ENCODE results near the gene SPATA16. TPM values are rescaled to one million over a fixed set of nuclear protein-coding genes. Genes with fewer than 3 reads are reported as not detected.

Gene SPATA16
- total RNA-seq, 1 experiment from 2014 or later, result 0.44 TPM

DNA sequence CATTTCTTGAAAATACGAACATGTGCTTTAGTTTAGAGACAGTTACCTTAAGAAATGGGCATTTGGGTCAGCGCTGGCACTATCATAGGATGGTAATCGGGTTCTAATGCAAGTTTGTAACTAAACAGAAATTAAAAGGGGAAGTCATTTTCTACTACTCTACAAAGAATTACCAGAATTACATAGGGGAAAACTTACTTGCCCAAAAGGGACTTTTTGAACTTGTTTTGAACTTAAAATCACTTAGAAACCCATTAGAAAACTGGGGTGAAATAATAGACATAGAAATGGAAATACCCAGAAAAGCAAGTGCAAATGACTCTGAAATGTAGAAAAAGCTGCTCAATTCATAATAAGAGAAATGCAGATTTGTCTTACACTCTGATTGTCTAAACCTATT, 44.9 kb downstream of the SPATA16 start (continued):
- TF ChIP-seq GABPB1 (CRISPR knock-in tag; IDR thresholded peaks at IDR 0.05), result no peak
- no peak for TF ChIP-seq ZNF263 (CRISPR knock-in tag; IDR thresholded peaks at IDR 0.05; ENCODE audit: low read depth)
- no peak for TF ChIP-seq FOXP1 (CRISPR knock-in tag; IDR thresholded peaks at IDR 0.05; ENCODE audit: borderline replicate concordance)
- no peak for TF ChIP-seq AFF4 (CRISPR knock-in tag; IDR thresholded peaks at IDR 0.05; ENCODE audit: borderline replicate concordance)
- no peak for TF ChIP-seq ZNF138 (CRISPR knock-in tag; conservative IDR thresholded peaks at IDR 0.05)
- no peak for TF ChIP-seq ESRRA (CRISPR knock-in tag; IDR thresholded peaks at IDR 0.05; ENCODE audit: borderline replicate concordance)
- no peak for TF ChIP-seq EMX1 (CRISPR knock-in tag; IDR thresholded peaks at IDR 0.05)
- no peak for TF ChIP-seq NFE2L1 (CRISPR knock-in tag; IDR thresholded peaks at IDR 0.05)
- no peak for TF ChIP-seq TEAD4 (CRISPR knock-in tag; IDR thresholded peaks at IDR 0.05)
- no peak for TF ChIP-seq SMAD4 (CRISPR knock-in tag; IDR thresholded peaks at IDR 0.05)
- TF ChIP-seq, protein P1, sequence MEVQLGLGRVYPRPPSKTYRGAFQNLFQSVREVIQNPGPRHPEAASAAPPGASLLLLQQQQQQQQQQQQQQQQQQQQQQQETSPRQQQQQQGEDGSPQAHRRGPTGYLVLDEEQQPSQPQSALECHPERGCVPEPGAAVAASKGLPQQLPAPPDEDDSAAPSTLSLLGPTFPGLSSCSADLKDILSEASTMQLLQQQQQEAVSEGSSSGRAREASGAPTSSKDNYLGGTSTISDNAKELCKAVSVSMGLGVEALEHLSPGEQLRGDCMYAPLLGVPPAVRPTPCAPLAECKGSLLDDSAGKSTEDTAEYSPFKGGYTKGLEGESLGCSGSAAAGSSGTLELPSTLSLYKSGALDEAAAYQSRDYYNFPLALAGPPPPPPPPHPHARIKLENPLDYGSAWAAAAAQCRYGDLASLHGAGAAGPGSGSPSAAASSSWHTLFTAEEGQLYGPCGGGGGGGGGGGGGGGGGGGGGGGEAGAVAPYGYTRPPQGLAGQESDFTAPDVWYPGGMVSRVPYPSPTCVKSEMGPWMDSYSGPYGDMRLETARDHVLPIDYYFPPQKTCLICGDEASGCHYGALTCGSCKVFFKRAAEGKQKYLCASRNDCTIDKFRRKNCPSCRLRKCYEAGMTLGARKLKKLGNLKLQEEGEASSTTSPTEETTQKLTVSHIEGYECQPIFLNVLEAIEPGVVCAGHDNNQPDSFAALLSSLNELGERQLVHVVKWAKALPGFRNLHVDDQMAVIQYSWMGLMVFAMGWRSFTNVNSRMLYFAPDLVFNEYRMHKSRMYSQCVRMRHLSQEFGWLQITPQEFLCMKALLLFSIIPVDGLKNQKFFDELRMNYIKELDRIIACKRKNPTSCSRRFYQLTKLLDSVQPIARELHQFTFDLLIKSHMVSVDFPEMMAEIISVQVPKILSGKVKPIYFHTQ (CRISPR knock-in tag; IDR thresholded peaks at IDR 0.05), result no peak
- TF ChIP-seq IRF1 (CRISPR knock-in tag; IDR thresholded peaks at IDR 0.05), result no peak
- no peak for TF ChIP-seq ATF1 (CRISPR knock-in tag; IDR thresholded peaks at IDR 0.05)
- TF ChIP-seq, protein P2, sequence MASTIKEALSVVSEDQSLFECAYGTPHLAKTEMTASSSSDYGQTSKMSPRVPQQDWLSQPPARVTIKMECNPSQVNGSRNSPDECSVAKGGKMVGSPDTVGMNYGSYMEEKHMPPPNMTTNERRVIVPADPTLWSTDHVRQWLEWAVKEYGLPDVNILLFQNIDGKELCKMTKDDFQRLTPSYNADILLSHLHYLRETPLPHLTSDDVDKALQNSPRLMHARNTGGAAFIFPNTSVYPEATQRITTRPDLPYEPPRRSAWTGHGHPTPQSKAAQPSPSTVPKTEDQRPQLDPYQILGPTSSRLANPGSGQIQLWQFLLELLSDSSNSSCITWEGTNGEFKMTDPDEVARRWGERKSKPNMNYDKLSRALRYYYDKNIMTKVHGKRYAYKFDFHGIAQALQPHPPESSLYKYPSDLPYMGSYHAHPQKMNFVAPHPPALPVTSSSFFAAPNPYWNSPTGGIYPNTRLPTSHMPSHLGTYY (CRISPR knock-in tag; IDR thresholded peaks at IDR 0.05), result no peak

GRCh38 chr3:173092038-173092437, 49.0 kb downstream of the SPATA16 start:
- DNase-seq (ENCODE audit: low spot score) (no peak), ATAC-seq (no peak)
- Mint-ChIP-seq H3K4me3 (no peak overlapping the region), H3K9me3 (peaks cover 23% of the 10 kb centered on the region), H3K4me1 (no peaks in the 10 kb centered on the region), H3K36me3 (peaks cover 2% of the 10 kb centered on the region; the same call in 1 of the 2 replicates), H3K27ac (no peak overlapping the region), H3K27me3 (ENCODE audit: low read depth) (no peaks in the 10 kb centered on the region; the same call in 1 of the 2 replicates)
- ChIA-PET CTCF (no interaction called here), POLR2A (no interaction called here)
- TF ChIP-seq SOX15 (CRISPR knock-in tag; IDR thresholded peaks at IDR 0.05), result no peak
- TF ChIP-seq IRF2 (CRISPR knock-in tag; IDR thresholded peaks at IDR 0.05; ENCODE audit: borderline replicate concordance, low read depth), result no peak
- no peak for TF ChIP-seq IRF1 (CRISPR knock-in tag; IDR thresholded peaks at IDR 0.05)
- TF ChIP-seq ZNF416 (CRISPR knock-in tag; IDR thresholded peaks at IDR 0.05), result no peak
- TF ChIP-seq NR1H2 (CRISPR knock-in tag; IDR thresholded peaks at IDR 0.05), result no peak
- no peak for TF ChIP-seq HMGXB4 (CRISPR knock-in tag; IDR thresholded peaks at IDR 0.05)
- TF ChIP-seq NFYB (CRISPR knock-in tag; conservative IDR thresholded peaks at IDR 0.05; ENCODE audit: low read depth), result no peak
- no peak for TF ChIP-seq NFATC4 (CRISPR knock-in tag; IDR thresholded peaks at IDR 0.05)
- TF ChIP-seq, protein P3, sequence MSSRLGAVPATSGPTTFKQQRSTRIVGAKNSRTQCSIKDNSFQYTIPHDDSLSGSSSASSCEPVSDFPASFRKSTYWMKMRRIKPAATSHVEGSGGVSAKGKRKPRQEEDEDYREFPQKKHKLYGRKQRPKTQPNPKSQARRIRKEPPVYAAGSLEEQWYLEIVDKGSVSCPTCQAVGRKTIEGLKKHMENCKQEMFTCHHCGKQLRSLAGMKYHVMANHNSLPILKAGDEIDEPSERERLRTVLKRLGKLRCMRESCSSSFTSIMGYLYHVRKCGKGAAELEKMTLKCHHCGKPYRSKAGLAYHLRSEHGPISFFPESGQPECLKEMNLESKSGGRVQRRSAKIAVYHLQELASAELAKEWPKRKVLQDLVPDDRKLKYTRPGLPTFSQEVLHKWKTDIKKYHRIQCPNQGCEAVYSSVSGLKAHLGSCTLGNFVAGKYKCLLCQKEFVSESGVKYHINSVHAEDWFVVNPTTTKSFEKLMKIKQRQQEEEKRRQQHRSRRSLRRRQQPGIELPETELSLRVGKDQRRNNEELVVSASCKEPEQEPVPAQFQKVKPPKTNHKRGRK (CRISPR knock-in tag; IDR thresholded peaks at IDR 0.05; ENCODE audit: borderline replicate concordance), result no peak
- TF ChIP-seq ATF6 (CRISPR knock-in tag; IDR thresholded peaks at IDR 0.05), result no peak
